Liver (tissue), 9 donors: ENCODE measurements around the gene OPA3. TPM values are rescaled to one million over a fixed set of nuclear protein-coding genes. Genes with fewer than 3 reads are reported as not detected.

Experiments
- DNase-seq: peaks from one replicate; pipeline ENCODE4 v3.0.0-alpha.2; 2017; ENCODE audit warnings: low spot score
- H3K27ac ChIP-seq, 2 donors: one replicate each; pipeline ENCODE4 v1.7.0; 2013; ENCODE audit warnings: inconsistent platforms in 2 of 2, low read length in 2 of 2, control low read depth in 1 of 2, low read depth in 1 of 2, mild to moderate bottlenecking in 1 of 2
- H3K27me3 ChIP-seq, 4 donors: one replicate each; pipeline versions ENCODE4 v1.6.1 to v1.7.0; 2013; ENCODE audit warnings: low read length in 3 of 4, inconsistent platforms in 1 of 4, mild to moderate bottlenecking in 1 of 4, moderate library complexity in 1 of 4; ENCODE audit not compliant: control insufficient read depth in 4 of 4, insufficient read depth in 4 of 4
- H3K36me3 ChIP-seq, 4 donors: one replicate each; pipeline versions ENCODE4 v1.6.1 to v1.7.0; 2013; ENCODE audit warnings: low read length in 3 of 4, mild to moderate bottlenecking in 3 of 4, low read depth in 1 of 4, moderate library complexity in 1 of 4; ENCODE audit not compliant: control insufficient read depth in 4 of 4, insufficient read depth in 3 of 4
- H3K4me1 ChIP-seq, 4 donors: one replicate each; pipeline versions ENCODE4 v1.6.1 to v1.7.0; 2013; ENCODE audit warnings: low read length in 3 of 4, mild to moderate bottlenecking in 3 of 4, moderate library complexity in 1 of 4; ENCODE audit not compliant: control insufficient read depth in 4 of 4, insufficient read depth in 4 of 4
- H3K4me3 ChIP-seq, 3 donors: one replicate each; pipeline versions ENCODE4 v1.6.1 to v1.7.0; 2013; ENCODE audit warnings: low read length in 3 of 3, control low read depth in 1 of 3, low read depth in 1 of 3, mild to moderate bottlenecking in 1 of 3
- H3K9ac ChIP-seq, 2 donors: one replicate each; pipeline ENCODE4 v1.7.0; 2013; ENCODE audit warnings: low read length in 2 of 2, mild to moderate bottlenecking in 2 of 2, moderate library complexity in 2 of 2, control low read depth in 1 of 2, low read depth in 1 of 2
- H3K9me3 ChIP-seq, 4 donors: one replicate each; pipeline versions ENCODE4 v1.6.1 to v1.7.0; 2013; ENCODE audit warnings: low read length in 3 of 4; ENCODE audit not compliant: control insufficient read depth in 4 of 4
- FOXA1 ChIP-seq: IDR thresholded peaks from 2 replicates; pipeline ENCODE4 v1.6.1; 2016; ENCODE audit warnings: antibody characterized with exemption
- HNF4G ChIP-seq: IDR thresholded peaks from 2 replicates; pipeline ENCODE4 v1.6.1; 2016; ENCODE audit warnings: antibody characterized with exemption
- NR2F2 ChIP-seq: IDR thresholded peaks from 2 replicates; pipeline ENCODE4 v1.6.1; 2016; ENCODE audit warnings: antibody characterized with exemption
- RAD21 ChIP-seq, 2 donors: IDR thresholded peaks; 2 replicates each; pipeline ENCODE4 v1.6.1; 2016; ENCODE audit warnings: antibody characterized with exemption in 2 of 2, mild to moderate bottlenecking in 2 of 2
- RXRA ChIP-seq, 2 donors: IDR thresholded peaks; 2 replicates each; pipeline ENCODE4 v1.6.1; 2017 to 2018; ENCODE audit warnings: antibody characterized with exemption in 2 of 2, mild to moderate bottlenecking in 1 of 2
- SP1 ChIP-seq: IDR thresholded peaks from 2 replicates; pipeline ENCODE4 v1.6.1; 2018; ENCODE audit warnings: antibody characterized with exemption, mild to moderate bottlenecking
- TAF1 ChIP-seq: conservative IDR thresholded peaks from 2 replicates; pipeline ENCODE4 v1.6.1; 2016; ENCODE audit warnings: antibody characterized with exemption, mild to moderate bottlenecking
- YY1 ChIP-seq: IDR thresholded peaks from 2 replicates; pipeline ENCODE4 v1.6.1; 2016; ENCODE audit warnings: antibody characterized with exemption, mild to moderate bottlenecking
- WGBS: extraction: QIAGEN DNeasy Blood & Tissue Kit; methylation state at CpG from one replicate; pipeline ENCODE4 v1.1.7; 2013; 5-methylcytosine and 5-hydroxymethylcytosine counted together
- polyA plus RNA-seq, 2 donors: library from polyadenylated mRNA; stranded (reverse) in 1 of 2; unstranded in 1 of 2; fragments of 200-250 nt in 1 of 2; fragments of >200 nt in 1 of 2; fragmentation: Nextera tagmentation in 1 of 2; extraction: Ambion mirVana in 1 of 2; gene quantifications; one replicate each; pipeline versions ENCODE4 v1.2.1 to v1.2.3, GENCODE V29; 2013 to 2015
- total RNA-seq, 2 donors: library from RNA; depleted of rRNA; stranded (reverse); fragments of >200 nt; gene quantifications; one replicate each; pipeline ENCODE4 v1.2.3, GENCODE V29; 2014
- TF ChIP-seq, protein P1 (sequence below): IDR thresholded peaks from 2 replicates; pipeline ENCODE4 v1.6.1; 2016; ENCODE audit warnings: antibody characterized with exemption
- TF ChIP-seq, protein P2 (sequence below): fragments of 150-350 bp; IDR thresholded peaks from 2 replicates; pipeline ENCODE4 v1.5.1; 2017; ENCODE audit warnings: improper control_type of control experiment, low read depth, low read length; ENCODE audit not compliant: missing input control
- TF ChIP-seq, protein P3 (sequence below): IDR thresholded peaks from 2 replicates; pipeline ENCODE4 v1.6.1; 2016; ENCODE audit warnings: antibody characterized with exemption
- TF ChIP-seq, protein P4 (sequence below): IDR thresholded peaks from 2 replicates; pipeline ENCODE4 v1.6.1; 2016; ENCODE audit warnings: antibody characterized with exemption, mild to moderate bottlenecking
- donor health status: healthy.
- donor health status: healthy.
- donor health status: healthy.
- donor health status: healthy.
- donor health status: healthy.

Gene OPA3
- total and polyA plus RNA-seq, 4 donors, result 3.8 to 9.4 (median 6.2) TPM

DNA sequence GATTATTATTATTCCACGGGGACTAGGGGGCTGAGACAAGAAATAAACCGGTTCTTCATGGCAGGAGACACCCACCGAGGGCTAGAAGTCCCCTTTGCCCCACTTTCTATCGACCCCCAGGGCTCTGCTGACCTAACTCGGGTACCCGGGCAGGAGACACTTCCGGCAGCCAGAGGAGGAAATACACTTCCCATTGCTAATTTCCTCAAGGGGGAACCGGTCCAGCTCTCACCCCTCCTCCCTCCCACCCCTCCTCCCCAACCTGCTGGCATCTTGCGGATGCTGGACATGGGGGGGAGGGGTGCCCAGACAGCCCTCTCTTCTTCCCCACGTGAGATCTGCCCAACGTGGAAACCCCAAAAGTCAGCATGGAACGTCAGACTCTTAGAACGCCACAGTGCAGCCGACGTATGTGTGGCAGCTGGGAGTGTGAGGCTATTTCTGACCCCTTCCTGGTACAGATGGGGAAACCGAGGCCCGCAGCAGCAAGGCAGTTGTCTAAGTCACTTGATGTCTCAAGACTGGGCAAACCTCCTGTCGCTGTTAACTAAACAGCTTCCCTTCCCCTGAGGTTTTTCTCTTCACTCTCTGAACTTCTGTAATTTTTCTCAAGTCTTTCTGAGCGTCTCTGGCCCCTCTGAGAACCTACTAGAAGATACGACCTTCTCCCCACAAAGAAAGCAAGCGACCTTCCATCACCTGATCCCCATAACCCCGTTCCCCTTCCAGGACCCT is 13.8 kb upstream of the OPA3 start:
- 4% methylated on average over 22 of the region's 22 CpGs for WGBS
- Histone ChIP-seq H3K27ac (peak overlapping the region; percentile 47 to 56), H3K4me3 (no peak overlapping the region), H3K36me3 (no peaks in the 10 kb centered on the region), H3K27me3 (peaks cover 0 to 7% (median 5%) of the 10 kb centered on the region in 4 donors), H3K9me3 (no peaks in the 10 kb centered on the region), H3K4me1 (peaks cover 0 to 11% (median under 1%) of the 10 kb centered on the region in 4 donors), H3K9ac (no peak overlapping the region)
- no peak for DNase-seq
- TF ChIP-seq NR2F2, result peak; percentile 27
- no peak for TF ChIP-seq RAD21 (IDR thresholded peaks at IDR 0.05)

DNA sequence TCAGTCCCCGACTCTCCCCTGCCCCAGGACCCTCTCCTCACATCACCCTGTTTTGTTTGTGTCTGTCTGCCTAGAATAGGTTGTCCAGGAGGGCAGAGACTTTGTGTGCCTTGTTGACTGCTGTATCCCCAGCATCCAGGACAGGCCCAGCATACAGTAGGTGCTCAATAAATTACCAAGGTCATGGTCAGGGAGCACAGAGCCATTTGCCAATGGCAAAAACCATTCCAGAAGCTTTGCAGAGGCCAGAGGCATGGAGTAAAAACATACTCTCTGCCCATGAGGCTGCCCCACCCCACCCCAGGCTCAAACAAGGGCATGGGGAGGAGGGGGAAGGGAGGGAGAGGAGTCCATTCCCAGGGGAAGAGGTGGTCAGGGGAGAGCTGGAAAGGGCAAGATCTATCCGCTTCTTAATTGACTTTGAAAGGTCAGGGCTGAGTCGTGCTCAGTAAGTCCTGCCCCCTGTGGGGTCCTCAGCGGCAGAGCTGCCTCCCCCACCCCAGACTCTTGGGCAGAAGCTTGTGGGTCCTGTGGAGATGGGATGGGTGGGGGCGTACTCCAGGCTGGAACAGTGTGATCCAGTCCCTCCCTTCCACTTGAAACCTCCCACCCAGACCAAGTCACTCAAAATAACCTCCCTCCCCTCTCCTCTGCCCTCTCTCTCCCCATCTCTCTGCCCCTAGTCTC is 13.0 kb upstream of the OPA3 start:
- no peaks in the 10 kb centered on the region for H3K36me3 ChIP-seq
- peaks cover 0 to 11% (median under 1%) of the 10 kb centered on the region in 4 donors for H3K4me1 ChIP-seq
- no peak overlapping the region for H3K9ac ChIP-seq
- H3K9me3 ChIP-seq, result no peaks in the 10 kb centered on the region
- WGBS, result 22% methylated on average over 5 of the region's 5 CpGs
- peak overlapping the region; percentile 47 to 56 for H3K27ac ChIP-seq
- no peak for DNase-seq
- no peak overlapping the region for H3K4me3 ChIP-seq
- no peak for TF ChIP-seq TAF1
- TF ChIP-seq HNF4G, result no peak
- TF ChIP-seq, protein P1, sequence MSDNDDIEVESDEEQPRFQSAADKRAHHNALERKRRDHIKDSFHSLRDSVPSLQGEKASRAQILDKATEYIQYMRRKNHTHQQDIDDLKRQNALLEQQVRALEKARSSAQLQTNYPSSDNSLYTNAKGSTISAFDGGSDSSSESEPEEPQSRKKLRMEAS, result no peak
- TF ChIP-seq RXRA (IDR thresholded peaks at IDR 0.05), result no peak
- no peak for TF ChIP-seq SP1
- TF ChIP-seq FOXA1, result no peak
- TF ChIP-seq NR2F2, result no peak
- TF ChIP-seq, protein P2, sequence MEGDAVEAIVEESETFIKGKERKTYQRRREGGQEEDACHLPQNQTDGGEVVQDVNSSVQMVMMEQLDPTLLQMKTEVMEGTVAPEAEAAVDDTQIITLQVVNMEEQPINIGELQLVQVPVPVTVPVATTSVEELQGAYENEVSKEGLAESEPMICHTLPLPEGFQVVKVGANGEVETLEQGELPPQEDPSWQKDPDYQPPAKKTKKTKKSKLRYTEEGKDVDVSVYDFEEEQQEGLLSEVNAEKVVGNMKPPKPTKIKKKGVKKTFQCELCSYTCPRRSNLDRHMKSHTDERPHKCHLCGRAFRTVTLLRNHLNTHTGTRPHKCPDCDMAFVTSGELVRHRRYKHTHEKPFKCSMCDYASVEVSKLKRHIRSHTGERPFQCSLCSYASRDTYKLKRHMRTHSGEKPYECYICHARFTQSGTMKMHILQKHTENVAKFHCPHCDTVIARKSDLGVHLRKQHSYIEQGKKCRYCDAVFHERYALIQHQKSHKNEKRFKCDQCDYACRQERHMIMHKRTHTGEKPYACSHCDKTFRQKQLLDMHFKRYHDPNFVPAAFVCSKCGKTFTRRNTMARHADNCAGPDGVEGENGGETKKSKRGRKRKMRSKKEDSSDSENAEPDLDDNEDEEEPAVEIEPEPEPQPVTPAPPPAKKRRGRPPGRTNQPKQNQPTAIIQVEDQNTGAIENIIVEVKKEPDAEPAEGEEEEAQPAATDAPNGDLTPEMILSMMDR, result no peak
- TF ChIP-seq RAD21 (IDR thresholded peaks at IDR 0.05), result no peak
- TF ChIP-seq, protein P3, sequence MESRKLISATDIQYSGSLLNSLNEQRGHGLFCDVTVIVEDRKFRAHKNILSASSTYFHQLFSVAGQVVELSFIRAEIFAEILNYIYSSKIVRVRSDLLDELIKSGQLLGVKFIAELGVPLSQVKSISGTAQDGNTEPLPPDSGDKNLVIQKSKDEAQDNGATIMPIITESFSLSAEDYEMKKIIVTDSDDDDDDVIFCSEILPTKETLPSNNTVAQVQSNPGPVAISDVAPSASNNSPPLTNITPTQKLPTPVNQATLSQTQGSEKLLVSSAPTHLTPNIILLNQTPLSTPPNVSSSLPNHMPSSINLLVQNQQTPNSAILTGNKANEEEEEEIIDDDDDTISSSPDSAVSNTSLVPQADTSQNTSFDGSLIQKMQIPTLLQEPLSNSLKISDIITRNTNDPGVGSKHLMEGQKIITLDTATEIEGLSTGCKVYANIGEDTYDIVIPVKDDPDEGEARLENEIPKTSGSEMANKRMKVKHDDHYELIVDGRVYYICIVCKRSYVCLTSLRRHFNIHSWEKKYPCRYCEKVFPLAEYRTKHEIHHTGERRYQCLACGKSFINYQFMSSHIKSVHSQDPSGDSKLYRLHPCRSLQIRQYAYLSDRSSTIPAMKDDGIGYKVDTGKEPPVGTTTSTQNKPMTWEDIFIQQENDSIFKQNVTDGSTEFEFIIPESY, result no peak
- TF ChIP-seq YY1, result no peak
- TF ChIP-seq, protein P4, sequence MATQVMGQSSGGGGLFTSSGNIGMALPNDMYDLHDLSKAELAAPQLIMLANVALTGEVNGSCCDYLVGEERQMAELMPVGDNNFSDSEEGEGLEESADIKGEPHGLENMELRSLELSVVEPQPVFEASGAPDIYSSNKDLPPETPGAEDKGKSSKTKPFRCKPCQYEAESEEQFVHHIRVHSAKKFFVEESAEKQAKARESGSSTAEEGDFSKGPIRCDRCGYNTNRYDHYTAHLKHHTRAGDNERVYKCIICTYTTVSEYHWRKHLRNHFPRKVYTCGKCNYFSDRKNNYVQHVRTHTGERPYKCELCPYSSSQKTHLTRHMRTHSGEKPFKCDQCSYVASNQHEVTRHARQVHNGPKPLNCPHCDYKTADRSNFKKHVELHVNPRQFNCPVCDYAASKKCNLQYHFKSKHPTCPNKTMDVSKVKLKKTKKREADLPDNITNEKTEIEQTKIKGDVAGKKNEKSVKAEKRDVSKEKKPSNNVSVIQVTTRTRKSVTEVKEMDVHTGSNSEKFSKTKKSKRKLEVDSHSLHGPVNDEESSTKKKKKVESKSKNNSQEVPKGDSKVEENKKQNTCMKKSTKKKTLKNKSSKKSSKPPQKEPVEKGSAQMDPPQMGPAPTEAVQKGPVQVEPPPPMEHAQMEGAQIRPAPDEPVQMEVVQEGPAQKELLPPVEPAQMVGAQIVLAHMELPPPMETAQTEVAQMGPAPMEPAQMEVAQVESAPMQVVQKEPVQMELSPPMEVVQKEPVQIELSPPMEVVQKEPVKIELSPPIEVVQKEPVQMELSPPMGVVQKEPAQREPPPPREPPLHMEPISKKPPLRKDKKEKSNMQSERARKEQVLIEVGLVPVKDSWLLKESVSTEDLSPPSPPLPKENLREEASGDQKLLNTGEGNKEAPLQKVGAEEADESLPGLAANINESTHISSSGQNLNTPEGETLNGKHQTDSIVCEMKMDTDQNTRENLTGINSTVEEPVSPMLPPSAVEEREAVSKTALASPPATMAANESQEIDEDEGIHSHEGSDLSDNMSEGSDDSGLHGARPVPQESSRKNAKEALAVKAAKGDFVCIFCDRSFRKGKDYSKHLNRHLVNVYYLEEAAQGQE, result no peak
- H3K27me3 ChIP-seq, result peaks cover 0 to 7% (median 5%) of the 10 kb centered on the region in 4 donors
